K562 (cell line): ENCODE data around the gene MADCAM1. TPM values are rescaled to one million over a fixed set of nuclear protein-coding genes. Genes with fewer than 3 reads are reported as not detected.

Source experiments
- CCAR2 ChIP-seq: fragments of 200-400 bp; formaldehyde crosslinking; IDR thresholded peaks from 2 replicates; pipeline ENCODE4 v1.6.1; 2017; ENCODE audit warnings: mild to moderate bottlenecking, low read depth, low read length
- CXXC5 ChIP-seq: fragments of 250-450 bp; sonication (Bioruptor Pico); IDR thresholded peaks from 2 replicates; pipeline ENCODE4 v1.8.0; 2022; ENCODE audit warnings: inconsistent platforms, mild to moderate bottlenecking, moderate library complexity
- ETV6 ChIP-seq, 3 experiments: fragments of 150-350 bp in 1 of 3; sonication (generic) in 1 of 3; formaldehyde crosslinking in 1 of 3; IDR thresholded peaks; 2 replicates each; pipeline versions ENCODE4 v1.6.1 to v1.8.0; 2014 to 2022; ENCODE audit warnings: borderline replicate concordance in 2 of 3, low read depth in 2 of 3, antibody characterized with exemption in 1 of 3, low read length in 1 of 3, mild to moderate bottlenecking in 1 of 3, missing genetic modification reagents in 1 of 3
- HDAC3 ChIP-seq: fragments of 450-650 bp; IDR thresholded peaks from 2 replicates; pipeline ENCODE4 v1.6.1; 2018; ENCODE audit warnings: borderline replicate concordance, mild to moderate bottlenecking, moderate library complexity; ENCODE audit not compliant: partially characterized antibody
- PRPF4 ChIP-seq: fragments of 200-400 bp; formaldehyde crosslinking; IDR thresholded peaks from one replicate; pipeline ENCODE4 v1.6.1; 2017; ENCODE audit warnings: low read length, low read depth, mild to moderate bottlenecking; ENCODE audit not compliant: insufficient read depth, poor library complexity, severe bottlenecking
- RBM15 ChIP-seq: fragments of 200-400 bp; formaldehyde crosslinking; IDR thresholded peaks from 2 replicates; pipeline ENCODE4 v1.6.1; 2018; ENCODE audit warnings: mild to moderate bottlenecking, low read length, moderate library complexity; ENCODE audit not compliant: insufficient read depth
- ZNF282 ChIP-seq: sonication (generic); formaldehyde crosslinking; IDR thresholded peaks from 2 replicates; pipeline ENCODE4 v1.8.1; 2023; ENCODE audit warnings: missing genetic modification reagents
- ZNF699 ChIP-seq: fragments of 250-450 bp; sonication (Bioruptor Pico); IDR thresholded peaks from 2 replicates; pipeline ENCODE4 v1.8.0; 2021; ENCODE audit warnings: mild to moderate bottlenecking, moderate library complexity; ENCODE audit not compliant: insufficient replicate concordance
- polyA plus RNA-seq, 8 experiments: library from polyadenylated mRNA; depleted of rRNA in 4 of 8; stranded (reverse) in 5 of 8; unstranded in 3 of 8; fragments of >200 nt; fragmentation: Nextera tagmentation in 2 of 8; fragmentation: Illumina TruSeq in 1 of 8; extraction: Ambion mirVana in 2 of 8; extraction: Trizol in 1 of 8; gene quantifications; 2 replicates each; pipeline versions ENCODE4 v1.2.1 to v1.2.3, GENCODE V29; 2011 to 2014; ENCODE audit warnings: inconsistent platforms in 1 of 8, missing spikeins in 1 of 8
- total RNA-seq, 7 experiments: library from RNA; depleted of rRNA in 6 of 7; stranded (reverse); fragments of >200 nt in 6 of 7; fragmentation: Illumina TruSeq in 2 of 7; extraction: Trizol in 2 of 7; gene quantifications; 2 replicates each; pipeline versions ENCODE4 v1.2.1 to v1.2.3, GENCODE V29; 2011 to 2021; ENCODE audit warnings: low replicate concordance in 1 of 7
- TF ChIP-seq, protein P1 (sequence below): fragments of 450-650 bp; IDR thresholded peaks from 2 replicates; pipeline ENCODE4 v1.6.1; 2016; ENCODE audit warnings: mild to moderate bottlenecking, moderate library complexity
- TF ChIP-seq, protein P2 (sequence below): sonication (generic); formaldehyde crosslinking; IDR thresholded peaks from 2 replicates; pipeline ENCODE4 v1.8.0; 2022; ENCODE audit warnings: missing genetic modification reagents, mild to moderate bottlenecking, moderate library complexity, borderline replicate concordance

Gene MADCAM1
- total and polyA plus RNA-seq, 9 of the 15 experiments (the other 6 are each of a cell fraction or from before 2014, with no cell fraction given): 0.09 to 0.36 (median 0.09) TPM; not detected in 6

DNA sequence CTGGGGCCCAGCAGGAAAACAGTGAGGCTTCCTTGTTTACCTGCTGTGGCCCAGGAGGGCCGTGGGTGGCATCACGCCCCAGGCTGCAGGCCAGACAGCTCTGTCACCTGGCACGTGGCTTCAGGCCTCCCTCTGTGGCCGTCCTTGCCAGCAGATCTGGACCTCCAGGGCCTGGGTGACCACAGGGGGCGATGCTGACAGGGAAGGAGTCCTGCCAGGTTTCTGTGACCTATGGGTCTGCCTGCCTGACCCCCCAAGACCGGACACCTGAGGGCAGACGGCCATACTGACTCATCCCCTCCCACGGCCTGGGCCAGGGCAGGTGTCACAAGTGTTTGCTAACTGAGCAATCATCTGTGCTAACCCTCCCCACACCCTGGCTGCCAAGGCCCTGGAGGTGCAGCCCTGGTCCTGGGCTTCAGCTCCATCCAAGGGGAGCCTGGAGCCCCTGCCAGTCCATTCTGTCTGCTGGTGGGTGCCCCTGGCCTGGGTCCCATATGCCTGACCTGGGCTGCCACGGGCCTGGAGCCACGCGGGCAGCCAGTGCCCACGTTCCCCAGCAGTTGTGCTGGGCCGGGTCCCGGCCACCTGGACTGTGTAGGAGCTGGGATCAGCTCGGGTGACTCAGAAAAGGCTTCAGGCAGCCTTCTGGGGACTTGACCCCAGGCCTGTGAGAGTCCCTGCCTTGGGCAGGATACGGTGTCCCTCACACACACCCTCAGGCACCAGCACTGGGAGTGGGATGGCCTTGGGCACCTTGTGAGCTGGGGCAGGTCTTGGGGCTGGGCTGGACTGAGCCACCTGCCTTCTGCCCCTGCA is 38.9 kb downstream of the MADCAM1 start (continued):
- no peak for TF ChIP-seq HDAC3
- no peak for TF ChIP-seq CCAR2
- TF ChIP-seq CXXC5 (CRISPR knock-in tag): no peak
- TF ChIP-seq, protein P1, sequence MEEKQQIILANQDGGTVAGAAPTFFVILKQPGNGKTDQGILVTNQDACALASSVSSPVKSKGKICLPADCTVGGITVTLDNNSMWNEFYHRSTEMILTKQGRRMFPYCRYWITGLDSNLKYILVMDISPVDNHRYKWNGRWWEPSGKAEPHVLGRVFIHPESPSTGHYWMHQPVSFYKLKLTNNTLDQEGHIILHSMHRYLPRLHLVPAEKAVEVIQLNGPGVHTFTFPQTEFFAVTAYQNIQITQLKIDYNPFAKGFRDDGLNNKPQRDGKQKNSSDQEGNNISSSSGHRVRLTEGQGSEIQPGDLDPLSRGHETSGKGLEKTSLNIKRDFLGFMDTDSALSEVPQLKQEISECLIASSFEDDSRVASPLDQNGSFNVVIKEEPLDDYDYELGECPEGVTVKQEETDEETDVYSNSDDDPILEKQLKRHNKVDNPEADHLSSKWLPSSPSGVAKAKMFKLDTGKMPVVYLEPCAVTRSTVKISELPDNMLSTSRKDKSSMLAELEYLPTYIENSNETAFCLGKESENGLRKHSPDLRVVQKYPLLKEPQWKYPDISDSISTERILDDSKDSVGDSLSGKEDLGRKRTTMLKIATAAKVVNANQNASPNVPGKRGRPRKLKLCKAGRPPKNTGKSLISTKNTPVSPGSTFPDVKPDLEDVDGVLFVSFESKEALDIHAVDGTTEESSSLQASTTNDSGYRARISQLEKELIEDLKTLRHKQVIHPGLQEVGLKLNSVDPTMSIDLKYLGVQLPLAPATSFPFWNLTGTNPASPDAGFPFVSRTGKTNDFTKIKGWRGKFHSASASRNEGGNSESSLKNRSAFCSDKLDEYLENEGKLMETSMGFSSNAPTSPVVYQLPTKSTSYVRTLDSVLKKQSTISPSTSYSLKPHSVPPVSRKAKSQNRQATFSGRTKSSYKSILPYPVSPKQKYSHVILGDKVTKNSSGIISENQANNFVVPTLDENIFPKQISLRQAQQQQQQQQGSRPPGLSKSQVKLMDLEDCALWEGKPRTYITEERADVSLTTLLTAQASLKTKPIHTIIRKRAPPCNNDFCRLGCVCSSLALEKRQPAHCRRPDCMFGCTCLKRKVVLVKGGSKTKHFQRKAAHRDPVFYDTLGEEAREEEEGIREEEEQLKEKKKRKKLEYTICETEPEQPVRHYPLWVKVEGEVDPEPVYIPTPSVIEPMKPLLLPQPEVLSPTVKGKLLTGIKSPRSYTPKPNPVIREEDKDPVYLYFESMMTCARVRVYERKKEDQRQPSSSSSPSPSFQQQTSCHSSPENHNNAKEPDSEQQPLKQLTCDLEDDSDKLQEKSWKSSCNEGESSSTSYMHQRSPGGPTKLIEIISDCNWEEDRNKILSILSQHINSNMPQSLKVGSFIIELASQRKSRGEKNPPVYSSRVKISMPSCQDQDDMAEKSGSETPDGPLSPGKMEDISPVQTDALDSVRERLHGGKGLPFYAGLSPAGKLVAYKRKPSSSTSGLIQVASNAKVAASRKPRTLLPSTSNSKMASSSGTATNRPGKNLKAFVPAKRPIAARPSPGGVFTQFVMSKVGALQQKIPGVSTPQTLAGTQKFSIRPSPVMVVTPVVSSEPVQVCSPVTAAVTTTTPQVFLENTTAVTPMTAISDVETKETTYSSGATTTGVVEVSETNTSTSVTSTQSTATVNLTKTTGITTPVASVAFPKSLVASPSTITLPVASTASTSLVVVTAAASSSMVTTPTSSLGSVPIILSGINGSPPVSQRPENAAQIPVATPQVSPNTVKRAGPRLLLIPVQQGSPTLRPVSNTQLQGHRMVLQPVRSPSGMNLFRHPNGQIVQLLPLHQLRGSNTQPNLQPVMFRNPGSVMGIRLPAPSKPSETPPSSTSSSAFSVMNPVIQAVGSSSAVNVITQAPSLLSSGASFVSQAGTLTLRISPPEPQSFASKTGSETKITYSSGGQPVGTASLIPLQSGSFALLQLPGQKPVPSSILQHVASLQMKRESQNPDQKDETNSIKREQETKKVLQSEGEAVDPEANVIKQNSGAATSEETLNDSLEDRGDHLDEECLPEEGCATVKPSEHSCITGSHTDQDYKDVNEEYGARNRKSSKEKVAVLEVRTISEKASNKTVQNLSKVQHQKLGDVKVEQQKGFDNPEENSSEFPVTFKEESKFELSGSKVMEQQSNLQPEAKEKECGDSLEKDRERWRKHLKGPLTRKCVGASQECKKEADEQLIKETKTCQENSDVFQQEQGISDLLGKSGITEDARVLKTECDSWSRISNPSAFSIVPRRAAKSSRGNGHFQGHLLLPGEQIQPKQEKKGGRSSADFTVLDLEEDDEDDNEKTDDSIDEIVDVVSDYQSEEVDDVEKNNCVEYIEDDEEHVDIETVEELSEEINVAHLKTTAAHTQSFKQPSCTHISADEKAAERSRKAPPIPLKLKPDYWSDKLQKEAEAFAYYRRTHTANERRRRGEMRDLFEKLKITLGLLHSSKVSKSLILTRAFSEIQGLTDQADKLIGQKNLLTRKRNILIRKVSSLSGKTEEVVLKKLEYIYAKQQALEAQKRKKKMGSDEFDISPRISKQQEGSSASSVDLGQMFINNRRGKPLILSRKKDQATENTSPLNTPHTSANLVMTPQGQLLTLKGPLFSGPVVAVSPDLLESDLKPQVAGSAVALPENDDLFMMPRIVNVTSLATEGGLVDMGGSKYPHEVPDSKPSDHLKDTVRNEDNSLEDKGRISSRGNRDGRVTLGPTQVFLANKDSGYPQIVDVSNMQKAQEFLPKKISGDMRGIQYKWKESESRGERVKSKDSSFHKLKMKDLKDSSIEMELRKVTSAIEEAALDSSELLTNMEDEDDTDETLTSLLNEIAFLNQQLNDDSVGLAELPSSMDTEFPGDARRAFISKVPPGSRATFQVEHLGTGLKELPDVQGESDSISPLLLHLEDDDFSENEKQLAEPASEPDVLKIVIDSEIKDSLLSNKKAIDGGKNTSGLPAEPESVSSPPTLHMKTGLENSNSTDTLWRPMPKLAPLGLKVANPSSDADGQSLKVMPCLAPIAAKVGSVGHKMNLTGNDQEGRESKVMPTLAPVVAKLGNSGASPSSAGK: no peak
- no peak for TF ChIP-seq ZNF282 (CRISPR knock-in tag)
- no peak for TF ChIP-seq ETV6 (IDR thresholded peaks at IDR 0.05; ENCODE audit: borderline replicate concordance in 1 of 2, low read depth in 2 of 2, low read length in 1 of 2)
- TF ChIP-seq ETV6 (CRISPR knock-in tag; IDR thresholded peaks at IDR 0.05; ENCODE audit: borderline replicate concordance): no peak
- no peak for TF ChIP-seq ZNF699
- TF ChIP-seq RBM15: no peak
- TF ChIP-seq, protein P2, sequence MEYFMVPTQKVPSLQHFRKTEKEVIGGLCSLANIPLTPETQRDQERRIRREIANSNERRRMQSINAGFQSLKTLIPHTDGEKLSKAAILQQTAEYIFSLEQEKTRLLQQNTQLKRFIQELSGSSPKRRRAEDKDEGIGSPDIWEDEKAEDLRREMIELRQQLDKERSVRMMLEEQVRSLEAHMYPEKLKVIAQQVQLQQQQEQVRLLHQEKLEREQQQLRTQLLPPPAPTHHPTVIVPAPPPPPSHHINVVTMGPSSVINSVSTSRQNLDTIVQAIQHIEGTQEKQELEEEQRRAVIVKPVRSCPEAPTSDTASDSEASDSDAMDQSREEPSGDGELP (CRISPR knock-in tag): no peak; the same call in 1 of the 2 replicates
- TF ChIP-seq PRPF4: no peak
